Kidney (tissue), 14 donors: ENCODE results near the gene CERS3. TPM values are rescaled to one million over a fixed set of nuclear protein-coding genes. Genes with fewer than 3 reads are reported as not detected.

Experiments used
- DNase-seq, 5 donors: peaks; one replicate each; pipeline ENCODE4 v3.0.0-alpha.2; 2013 to 2020
- FAIRE-seq: peaks from 2 replicates; lab custom pipeline; 2012; peaks lifted over from hg19 to GRCh38; lab: Jason Lieb, UNC
- H3K27ac ChIP-seq, 2 donors: one replicate each; pipeline ENCODE4 v1.7.0; 2013; ENCODE audit warnings: low read depth in 2 of 2, low read length in 2 of 2, inconsistent platforms in 1 of 2
- H3K27me3 ChIP-seq: one replicate; pipeline ENCODE4 v1.7.1; 2013; ENCODE audit warnings: low read length, inconsistent platforms; ENCODE audit not compliant: control insufficient read depth, insufficient read depth
- H3K36me3 ChIP-seq, 3 donors: one replicate each; pipeline versions ENCODE4 v1.7.0 to v1.7.1; 2013; ENCODE audit warnings: low read length in 3 of 3, control low read depth in 1 of 3, inconsistent platforms in 1 of 3; ENCODE audit not compliant: insufficient read depth in 3 of 3, control insufficient read depth in 2 of 3
- H3K4me1 ChIP-seq, 3 donors: one replicate each; pipeline versions ENCODE4 v1.7.0 to v1.7.1; 2013; ENCODE audit warnings: low read length in 3 of 3, inconsistent platforms in 1 of 3, low read depth in 1 of 3; ENCODE audit not compliant: control insufficient read depth in 2 of 3, insufficient read depth in 2 of 3
- H3K4me3 ChIP-seq, 3 donors: one replicate each; pipeline versions ENCODE4 v1.7.0 to v1.8.1; 2013; ENCODE audit warnings: low read length in 3 of 3, control low read depth in 1 of 3, inconsistent platforms in 1 of 3
- H3K9ac ChIP-seq, 3 donors: one replicate each; pipeline versions ENCODE4 v1.7.0 to v1.7.1; 2013; ENCODE audit warnings: low read length in 3 of 3, control low read depth in 1 of 3, inconsistent platforms in 1 of 3
- H3K9me3 ChIP-seq, 3 donors: one replicate each; pipeline versions ENCODE4 v1.7.0 to v1.7.1; 2013; ENCODE audit warnings: low read length in 3 of 3, control low read depth in 1 of 3, inconsistent platforms in 1 of 3; ENCODE audit not compliant: control insufficient read depth in 2 of 3, insufficient read depth in 1 of 3
- intact Hi-C: fragments of 100-400 bp; cut with DNase I; formaldehyde crosslinking; loops from one replicate; pipeline ENCODE4 v1.11.1; 2022
- polyA plus RNA-seq: library from polyadenylated mRNA; stranded (reverse); fragments of 350-450 nt; fragmentation: Illumina TruSeq; extraction: RNeasy Lipid Tissue Mini Kit (QIAGEN cat#74804); gene quantifications from one replicate; pipeline ENCODE4 v1.2.3, GENCODE V29; 2014; ENCODE audit warnings: low read depth, low replicate concordance; ENCODE audit not compliant: insufficient read depth
- total RNA-seq: library from RNA; stranded (reverse); fragmentation: NEBNext Ultra II Directional; extraction: Animal tissue kit (Norgen Biotek cat#: 25700); gene quantifications from one replicate; pipeline ENCODE4 v1.2.1, GENCODE V29; 2021
- TF ChIP-seq, protein P1 (sequence below): IDR thresholded peaks from 3 replicates; pipeline ENCODE4 v1.5.1; 2012; ENCODE audit warnings: mild to moderate bottlenecking, moderate library complexity, borderline replicate concordance; ENCODE audit not compliant: insufficient read depth; ENCODE audit errors: extremely low read depth
- donor health status: control.
- donor health status: control.
- donor health status: control.
- donor health status: control.
- donor health status: control.
- donor health status: DM: yes; HTN: yes; CAD: no.
- donor health status: Normal renal cell carcinoma (clear cell type).

CERS3 gene
- total and polyA plus RNA-seq, 2 donors from 2014 or later = 0.31 TPM; not detected in 1

DNA sequence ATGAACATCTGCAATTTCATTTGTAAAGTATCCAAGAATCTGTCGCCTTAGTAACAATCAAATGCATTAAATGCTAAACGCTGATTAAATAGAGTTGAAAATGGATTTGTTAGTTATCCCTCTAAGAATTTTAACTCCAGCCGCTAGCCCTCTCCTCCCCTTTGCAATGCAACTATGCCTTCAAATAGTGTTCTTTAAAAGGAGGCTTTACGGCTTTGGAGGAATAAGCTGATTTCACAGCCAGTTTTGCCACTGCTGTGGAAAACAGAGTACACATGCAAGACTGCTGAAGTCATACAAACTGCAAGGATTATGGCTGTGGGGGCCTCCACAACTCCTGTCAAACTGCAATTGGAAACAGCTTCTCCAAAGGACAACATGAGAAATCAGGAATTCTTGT lies 89.2 kb downstream of the CERS3 start:
- no peaks in the 10 kb centered on the region for H3K27me3 ChIP-seq
- intact Hi-C loops = no loop called here
- H3K4me3 ChIP-seq = no peak overlapping the region
- TF ChIP-seq, protein P1, sequence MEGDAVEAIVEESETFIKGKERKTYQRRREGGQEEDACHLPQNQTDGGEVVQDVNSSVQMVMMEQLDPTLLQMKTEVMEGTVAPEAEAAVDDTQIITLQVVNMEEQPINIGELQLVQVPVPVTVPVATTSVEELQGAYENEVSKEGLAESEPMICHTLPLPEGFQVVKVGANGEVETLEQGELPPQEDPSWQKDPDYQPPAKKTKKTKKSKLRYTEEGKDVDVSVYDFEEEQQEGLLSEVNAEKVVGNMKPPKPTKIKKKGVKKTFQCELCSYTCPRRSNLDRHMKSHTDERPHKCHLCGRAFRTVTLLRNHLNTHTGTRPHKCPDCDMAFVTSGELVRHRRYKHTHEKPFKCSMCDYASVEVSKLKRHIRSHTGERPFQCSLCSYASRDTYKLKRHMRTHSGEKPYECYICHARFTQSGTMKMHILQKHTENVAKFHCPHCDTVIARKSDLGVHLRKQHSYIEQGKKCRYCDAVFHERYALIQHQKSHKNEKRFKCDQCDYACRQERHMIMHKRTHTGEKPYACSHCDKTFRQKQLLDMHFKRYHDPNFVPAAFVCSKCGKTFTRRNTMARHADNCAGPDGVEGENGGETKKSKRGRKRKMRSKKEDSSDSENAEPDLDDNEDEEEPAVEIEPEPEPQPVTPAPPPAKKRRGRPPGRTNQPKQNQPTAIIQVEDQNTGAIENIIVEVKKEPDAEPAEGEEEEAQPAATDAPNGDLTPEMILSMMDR = no peak
- no peaks in the 10 kb centered on the region for H3K36me3 ChIP-seq
- H3K9ac ChIP-seq = no peak overlapping the region
- no peaks in the 10 kb centered on the region for H3K4me1 ChIP-seq
- no peak overlapping the region for H3K27ac ChIP-seq
- no peaks in the 10 kb centered on the region for H3K9me3 ChIP-seq
- FAIRE-seq (no peak), DNase-seq (peak in 1 of 5 donors; percentile 4)

- DNase-seq (peak in 4 of 5 donors; percentile 60 to 86 (median 72)), FAIRE-seq (no peak)
- H3K27me3 ChIP-seq = no peaks in the 10 kb centered on the region
- no peaks in the 10 kb centered on the region for H3K4me1 ChIP-seq
- H3K9me3 ChIP-seq = no peaks in the 10 kb centered on the region
- intact Hi-C loops = no loop called here
- H3K9ac ChIP-seq = no peak overlapping the region
- H3K4me3 ChIP-seq = no peak overlapping the region
- H3K36me3 ChIP-seq = no peaks in the 10 kb centered on the region
- TF ChIP-seq, protein P1 = no peak
- no peak overlapping the region for H3K27ac ChIP-seq
Measured at GRCh38 chr15:100438570-100438969, 90.2 kb downstream of the CERS3 start.

DNA sequence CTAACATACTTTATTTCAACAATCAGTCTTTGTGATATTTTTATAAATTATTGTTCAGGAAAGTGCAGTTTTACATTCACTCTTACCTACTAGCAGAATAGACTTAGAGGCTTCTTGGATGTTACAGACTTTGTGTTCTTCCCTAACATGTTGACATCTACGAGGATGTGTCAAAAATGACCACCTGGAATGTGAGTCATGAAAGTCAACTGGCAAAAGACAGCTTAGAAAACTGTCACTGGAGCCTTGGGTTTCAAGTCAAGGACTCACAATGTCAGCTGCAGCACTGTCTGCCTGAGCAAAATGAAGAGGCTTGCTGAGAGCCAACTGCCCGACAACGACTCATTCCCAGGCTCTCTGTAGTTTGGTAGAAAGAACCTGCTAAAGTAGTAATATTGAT lies 91.5 kb downstream of the CERS3 start:
- no peaks in the 10 kb centered on the region for H3K27me3 ChIP-seq
- no peak overlapping the region for H3K27ac ChIP-seq
- no peak overlapping the region for H3K4me3 ChIP-seq
- DNase-seq (no peak), FAIRE-seq (no peak)
- no peak overlapping the region for H3K9ac ChIP-seq
- no peaks in the 10 kb centered on the region for H3K4me1 ChIP-seq
- TF ChIP-seq, protein P1 = no peak
- intact Hi-C loops = no loop called here
- H3K36me3 ChIP-seq = no peaks in the 10 kb centered on the region
- no peaks in the 10 kb centered on the region for H3K9me3 ChIP-seq

GRCh38 chr15:100434561-100434960 lies 94.2 kb downstream of the CERS3 start:
- no peak overlapping the region for H3K9ac ChIP-seq
- DNase-seq = no peak
- no peaks in the 10 kb centered on the region for H3K27me3 ChIP-seq
- TF ChIP-seq, protein P1 = no peak
- H3K4me3 ChIP-seq = no peak overlapping the region
- intact Hi-C loops = no loop called here
- FAIRE-seq = no peak
- no peak overlapping the region for H3K27ac ChIP-seq
- no peaks in the 10 kb centered on the region for H3K4me1 ChIP-seq
- no peaks in the 10 kb centered on the region for H3K9me3 ChIP-seq
- no peaks in the 10 kb centered on the region for H3K36me3 ChIP-seq
